HepG2 (cell line): Measurements from ENCODE around the gene FIGNL1. TPM values are rescaled to one million over a fixed set of nuclear protein-coding genes. Genes with fewer than 3 reads are reported as not detected.

Experiments used
- ATAC-seq: fragments of 200-7000 bp; cut with Tn5 transposase; 3 replicates; pipeline ENCODE4 v1.9.1; 2020; ENCODE audit warnings: mild to moderate bottlenecking, moderate library complexity
- BruUV-seq: library from RNA; stranded (reverse); fragments of 400-500 nt; replicated peaks from 2 replicates; lab custom pipeline; 2021; lab: Mats Ljungman, UMichigan
- CTCF ChIA-PET: fragments of 300-600 bp; formaldehyde crosslinking; extraction: SDS; loops from one replicate; lab custom pipeline; 2021; ENCODE audit warnings: low total read pairs, inconsistent platforms, low intra/inter-chr PET ratio; lab: Yijun Ruan, JAX
- POLR2A ChIA-PET: fragments of 350-600 bp; sonication (Branson Sonifier 250); formaldehyde crosslinking; loops from one replicate; lab custom pipeline; 2020; ENCODE audit warnings: antibody characterized with exemption, inconsistent platforms; lab: Yijun Ruan, JAX
- DNase-seq: peaks from one replicate; pipeline ENCODE4 v3.0.0-alpha.2; 2015; ENCODE audit warnings: low spot score
- FAIRE-seq: peaks from 3 replicates; lab custom pipeline; 2011; peaks lifted over from hg19 to GRCh38; lab: Jason Lieb, UNC
- H2AFZ ChIP-seq: one replicate; pipeline ENCODE4 v1.6.1; 2011; ENCODE audit warnings: low read length, inconsistent platforms
- H3K27ac ChIP-seq: fragments of 300-600 bp; 3 replicates; pipeline ENCODE4 v1.8.0; 2011; ENCODE audit warnings: mixed run types, mild to moderate bottlenecking, mixed read lengths, low read length, inconsistent platforms; ENCODE audit not compliant: insufficient read depth; ENCODE audit errors: extremely low read length
- H3K27me3 ChIP-seq, 2 experiments: fragments of 200-600 bp in 1 of 2; 2 replicates in 1 of 2; 3 replicates in 1 of 2; pipeline versions ENCODE4 v1.6.0 to v1.8.0; 2011; ENCODE audit warnings: low read length in 2 of 2, mild to moderate bottlenecking in 2 of 2, moderate library complexity in 2 of 2, inconsistent platforms in 1 of 2; ENCODE audit not compliant: insufficient read depth in 2 of 2, control insufficient read depth in 1 of 2
- H3K36me3 ChIP-seq, 2 experiments: fragments of 200-600 bp in 1 of 2; replicated peaks in 1 of 2; 2 replicates in 1 of 2; 3 replicates in 1 of 2; pipeline versions ENCODE4 v1.5.1 to v1.8.0; 2011; ENCODE audit warnings: low read length in 2 of 2, inconsistent platforms in 1 of 2; ENCODE audit not compliant: insufficient read depth in 2 of 2, control insufficient read depth in 1 of 2
- H3K4me1 ChIP-seq: 2 replicates; pipeline ENCODE4 v1.5.1; 2012; ENCODE audit warnings: low read length, inconsistent platforms; ENCODE audit not compliant: insufficient read depth
- H3K4me2 ChIP-seq: 2 replicates; pipeline ENCODE4 v1.6.0; 2011; ENCODE audit warnings: low read depth, low read length, inconsistent platforms
- H3K4me3 ChIP-seq, 3 experiments: fragments of 200-600 bp in 1 of 3; sonication (generic), shearing (Covaris generic) in 1 of 3; replicated peaks in 1 of 3; 2 replicates each; pipeline ENCODE4 v1.5.1; 2011 to 2016; ENCODE audit warnings: low read length in 3 of 3, inconsistent platforms in 2 of 3, low read depth in 2 of 3, mild to moderate bottlenecking in 2 of 3, control low read depth in 1 of 3, mixed read lengths in 1 of 3; ENCODE audit not compliant: insufficient read depth in 1 of 3
- H3K79me2 ChIP-seq: one replicate; pipeline ENCODE4 v1.6.1; 2011; ENCODE audit warnings: low read length, inconsistent platforms; ENCODE audit not compliant: insufficient read depth
- H3K9ac ChIP-seq: 2 replicates; pipeline ENCODE4 v1.6.0; 2011; ENCODE audit warnings: mild to moderate bottlenecking, low read depth, low read length, inconsistent platforms; ENCODE audit not compliant: insufficient read depth
- H3K9me3 ChIP-seq: 2 replicates; pipeline ENCODE4 v1.5.1; 2012; ENCODE audit warnings: mild to moderate bottlenecking, low read length
- H4K20me1 ChIP-seq: 2 replicates; pipeline ENCODE4 v1.6.0; 2011; ENCODE audit warnings: inconsistent platforms, mild to moderate bottlenecking, low read length, moderate library complexity; ENCODE audit not compliant: insufficient read depth
- ATF1 ChIP-seq: IDR thresholded peaks from 2 replicates; pipeline ENCODE4 v1.6.1; 2016; ENCODE audit warnings: mild to moderate bottlenecking, control low read depth
- ATF4 ChIP-seq, 2 experiments: fragments of 450-650 bp in 1 of 2; sonication (generic) in 1 of 2; formaldehyde crosslinking; IDR thresholded peaks; 2 replicates each; pipeline versions ENCODE4 v1.5.0 to v1.8.0; 2020 to 2022; ENCODE audit warnings: mild to moderate bottlenecking in 1 of 2, missing genetic modification reagents in 1 of 2
- CEBPB ChIP-seq: IDR thresholded peaks from 2 replicates; pipeline ENCODE4 v1.6.1; 2011; ENCODE audit warnings: low read depth, low read length, improper control_type of control experiment, borderline replicate concordance
- CEBPG ChIP-seq: IDR thresholded peaks from 2 replicates; pipeline ENCODE4 v1.6.1; 2016
- EEA1 ChIP-seq: sonication (generic); formaldehyde crosslinking; IDR thresholded peaks from 2 replicates; pipeline ENCODE4 v1.5.1; 2020; ENCODE audit warnings: mild to moderate bottlenecking, missing genetic modification reagents, borderline replicate concordance
- EP300 ChIP-seq, 3 experiments: sonication (generic) in 1 of 3; formaldehyde crosslinking in 1 of 3; IDR thresholded peaks; 2 replicates each; pipeline versions ENCODE4 v1.5.1 to v1.6.1; 2011 to 2020; ENCODE audit warnings: low read depth in 2 of 3, low read length in 2 of 3, borderline replicate concordance in 1 of 3, improper control_type of control experiment in 1 of 3, mild to moderate bottlenecking in 1 of 3, missing genetic modification reagents in 1 of 3, moderate library complexity in 1 of 3
- FOXJ3 ChIP-seq: sonication (generic); formaldehyde crosslinking; IDR thresholded peaks from 2 replicates; pipeline ENCODE4 v1.4.0; 2020; ENCODE audit warnings: missing genetic modification reagents, mild to moderate bottlenecking, borderline replicate concordance
- HNF1B ChIP-seq: sonication (generic); formaldehyde crosslinking; IDR thresholded peaks from 2 replicates; pipeline ENCODE4 v1.5.1; 2020; ENCODE audit warnings: mild to moderate bottlenecking, moderate library complexity, missing genetic modification reagents
- IKZF4 ChIP-seq: sonication (generic); formaldehyde crosslinking; IDR thresholded peaks from 2 replicates; pipeline ENCODE4 v1.5.1; 2020; ENCODE audit warnings: borderline replicate concordance, mild to moderate bottlenecking, low read depth, missing genetic modification reagents; ENCODE audit errors: not compliant biosample characterization
- MED1 ChIP-seq: sonication (generic); formaldehyde crosslinking; IDR thresholded peaks from 2 replicates; pipeline ENCODE4 v1.4.0; 2020; ENCODE audit warnings: missing genetic modification reagents
- PHF5A ChIP-seq: IDR thresholded peaks from one replicate; pipeline ENCODE4 v1.6.1; 2018; ENCODE audit warnings: low read depth, missing genetic modification reagents; ENCODE audit not compliant: unreplicated experiment
- SMAD9 ChIP-seq: sonication (generic); formaldehyde crosslinking; IDR thresholded peaks from 2 replicates; pipeline ENCODE4 v1.5.1; 2020; ENCODE audit warnings: mild to moderate bottlenecking, missing genetic modification reagents
- SUZ12 ChIP-seq: fragments of 150-350 bp; IDR thresholded peaks from 2 replicates; pipeline ENCODE4 v1.6.1; 2014; ENCODE audit warnings: low read depth, low read length
- YEATS4 ChIP-seq: sonication (generic); formaldehyde crosslinking; IDR thresholded peaks from 2 replicates; pipeline ENCODE4 v1.4.0; 2020; ENCODE audit warnings: missing genetic modification reagents, borderline replicate concordance
- ZBTB26 ChIP-seq: IDR thresholded peaks from 2 replicates; pipeline ENCODE4 v1.6.1; 2016; ENCODE audit warnings: missing compliant biosample characterization, missing genetic modification reagents, borderline replicate concordance
- ZBTB7B ChIP-seq: sonication (generic); formaldehyde crosslinking; IDR thresholded peaks from 2 replicates; pipeline ENCODE4 v1.4.0; 2020; ENCODE audit warnings: missing genetic modification reagents
- WGBS: methylation state at CpG from one replicate; pipeline ENCODE4 v1.1.6; 2017; ENCODE audit warnings: low lambda C conversion rate; 5-methylcytosine and 5-hydroxymethylcytosine counted together
- in situ Hi-C: cut with HindIII; loops from 2 replicates; pipeline ENCODE4 v1.10.0; 2017; ENCODE audit warnings: low pct_unique_long_range_greater_than_20kb; ENCODE audit not compliant: extremely low pct_ligation_motif_present
- intact Hi-C: fragments of 100-400 bp; cut with micrococcal nuclease; formaldehyde crosslinking; loops from one replicate; pipeline ENCODE4 v1.10.0; 2022; ENCODE audit not compliant: unreplicated experiment
- polyA plus RNA-seq, 8 experiments: library from polyadenylated mRNA; depleted of rRNA in 3 of 8; stranded (reverse) in 7 of 8; unstranded in 1 of 8; fragments of >200 nt; fragmentation: Illumina TruSeq in 4 of 8; extraction: Trizol in 4 of 8; gene quantifications; 2 replicates each; pipeline versions ENCODE4 v1.2.1 to v1.2.3, GENCODE V29; 2011 to 2016; ENCODE audit warnings: low read depth in 4 of 8, missing spikeins in 1 of 8, mixed read lengths in 1 of 8; ENCODE audit not compliant: insufficient read depth in 1 of 8
- total RNA-seq, 5 experiments: library from RNA; depleted of rRNA; stranded (reverse); fragments of >200 nt; fragmentation: Illumina TruSeq; extraction: Trizol; gene quantifications; 2 replicates each; pipeline ENCODE4 v1.2.3, GENCODE V29; 2016; ENCODE audit warnings: low read depth in 1 of 5

FIGNL1 gene
- total and polyA plus RNA-seq, 2 of the 13 experiments (the other 11 are each of a cell fraction or from before 2014, with no cell fraction given) = 4.0 to 20.9 TPM

- Histone ChIP-seq H4K20me1 (no peaks in the 10 kb centered on the region), H3K4me2 (peak overlapping the region; percentile 75), H3K79me2 (peaks cover 8% of the 10 kb centered on the region), H3K4me1 (peaks cover 38% of the 10 kb centered on the region), H2AFZ (no peak overlapping the region), H3K27ac (no peak overlapping the region), H3K4me3 (peak overlapping the region in 2 of 3 experiments; percentile 72 to 90; a peak in 4 of 6 replicates), H3K9ac (no peak overlapping the region), H3K36me3 (peaks cover 2 to 9% of the 10 kb centered on the region in 2 experiments; a peak in 2 of 5 replicates), H3K27me3 (no peaks in the 10 kb centered on the region), H3K9me3 (no peaks in the 10 kb centered on the region)
- POLR2A ChIA-PET = no interaction called here
- DNase-seq = no peak
- intact Hi-C loops = no loop called here
- ATAC-seq = no peak
- CTCF ChIA-PET = no interaction called here
- TSS peak; percentile 44 for BruUV-seq
- TF ChIP-seq SMAD9 (no peak), FOXJ3 (CRISPR knock-in tag) (no peak), YEATS4 (no peak), HNF1B (CRISPR knock-in tag) (no peak), SUZ12 (no peak), EEA1 (no peak), IKZF4 (CRISPR knock-in tag) (no peak)
- FAIRE-seq = no peak
- in situ Hi-C loops = no loop called here
Observed at GRCh38 chr7:50448823-50449222, 1.3 kb downstream of the FIGNL1 start.

- WGBS = 36% methylated on average over 4 of the region's 4 CpGs
- Histone ChIP-seq H3K27me3 (no peaks in the 10 kb centered on the region), H2AFZ (no peak overlapping the region), H3K4me3 (no peak overlapping the region), H3K9me3 (no peaks in the 10 kb centered on the region), H3K9ac (no peak overlapping the region), H3K4me1 (peaks cover 38% of the 10 kb centered on the region), H3K27ac (no peak overlapping the region), H4K20me1 (no peaks in the 10 kb centered on the region), H3K79me2 (peaks cover 8% of the 10 kb centered on the region), H3K4me2 (no peak overlapping the region), H3K36me3 (peaks cover 2 to 9% of the 10 kb centered on the region in 2 experiments; a peak in 3 of 5 replicates)
- in situ Hi-C loops = no loop called here
- CTCF ChIA-PET = no interaction called here
- FAIRE-seq (no peak), ATAC-seq (no peak), DNase-seq (peak; percentile 39)
- intact Hi-C loops = no loop called here
- BruUV-seq = no TSS peak
- POLR2A ChIA-PET = interaction anchor here (1.0 to 1.7 kb wide), 2 partner anchors 119 to 209 kb away, joined by 3 to 7 read pairs; partner anchors contain the start of gene DDC
- TF ChIP-seq PHF5A (CRISPR knock-in tag) (no peak), MED1 (CRISPR knock-in tag) (no peak), ATF1 (CRISPR knock-in tag) (no peak), CEBPG (0 out of 2 replicates have a peak, but pooled peaks have one; percentile 19), EP300 (IDR thresholded peaks at IDR 0.05; ENCODE audit: low read depth in 2 of 2, low read length in 2 of 2) (peak in 1 of 2 experiments; percentile 59; a peak in 1 of 4 replicates), EP300 (CRISPR knock-in tag; IDR thresholded peaks at IDR 0.05; ENCODE audit: borderline replicate concordance) (no peak), ZBTB26 (no peak), CEBPB (peak; percentile 5; the same call in 1 of the 2 replicates), ATF4 (CRISPR knock-in tag; IDR thresholded peaks at IDR 0.05) (peak in 1 of 2 experiments; percentile 75; a peak in 2 of 4 replicates), ZBTB7B (CRISPR knock-in tag) (no peak)
Observed at GRCh38 chr7:50446542-50446960, 3.6 kb downstream of the FIGNL1 start.
